SK-N-SH (cell line): Measurements from ENCODE around the gene CPB2.

Experiments used
- CTCF ChIP-seq: fragments of 200-600 bp; sonication (generic); IDR thresholded peaks from 2 replicates; pipeline ENCODE4 v1.6.1; 2017; ENCODE audit warnings: antibody characterized with exemption, mild to moderate bottlenecking, moderate library complexity
- EP300 ChIP-seq, 2 experiments: IDR thresholded peaks; 2 replicates each; pipeline versions ENCODE4 v1.4.0 to v1.6.1; 2012; ENCODE audit warnings: borderline replicate concordance in 1 of 2, low read depth in 1 of 2, low read length in 1 of 2
- FOXM1 ChIP-seq: IDR thresholded peaks from 2 replicates; pipeline ENCODE4 v1.4.0; 2012; ENCODE audit warnings: low read depth, mild to moderate bottlenecking
- RFX5 ChIP-seq: IDR thresholded peaks from 2 replicates; pipeline ENCODE4 v1.6.1; 2012; ENCODE audit warnings: mild to moderate bottlenecking, improper control_type of control experiment, low read length
- SIN3A ChIP-seq: IDR thresholded peaks from 2 replicates; pipeline ENCODE4 v1.6.1; 2012; ENCODE audit warnings: low read depth, mild to moderate bottlenecking, low read length, moderate library complexity, borderline replicate concordance
- USF1 ChIP-seq: IDR thresholded peaks from 2 replicates; pipeline ENCODE4 v1.4.0; 2012; ENCODE audit warnings: low read depth, borderline replicate concordance

GRCh38 chr13:46150134-46150693 lies 45.4 kb upstream of the CPB2 start:
- TF ChIP-seq RFX5 (no peak), SIN3A (no peak), CTCF (no peak), EP300 (IDR thresholded peaks at IDR 0.05; ENCODE audit: borderline replicate concordance in 1 of 2, low read depth in 1 of 2, low read length in 1 of 2) (no peak), USF1 (no peak), FOXM1 (no peak)
